SK-N-SH (cell line): ENCODE measurements around the gene FNDC3B. TPM values are rescaled to one million over a fixed set of nuclear protein-coding genes. Genes with fewer than 3 reads are reported as not detected.

Experiments used
- CTCF ChIA-PET: fragments of 300-600, 350-600 bp; formaldehyde crosslinking; extraction: SDS; loops from one replicate; lab custom pipeline; 2021; lab: Yijun Ruan, JAX
- POLR2A ChIA-PET: fragments of 350-600 bp; sonication (Branson Sonifier 250); formaldehyde crosslinking; extraction: SDS; loops from one replicate; lab custom pipeline; 2020; ENCODE audit warnings: antibody characterized with exemption, inconsistent platforms; lab: Yijun Ruan, JAX
- DNase-seq: peaks from one replicate; pipeline ENCODE4 v3.0.0; 2012
- H2AFZ ChIP-seq: fragments of 200-600 bp; sonication (generic); 2 replicates; pipeline ENCODE4 v1.8.1; 2016; ENCODE audit warnings: antibody characterized with exemption, mild to moderate bottlenecking, low read depth
- H3F3A ChIP-seq: fragments of 200-600 bp; sonication (generic); replicated peaks from 2 replicates; pipeline ENCODE3; 2016; ENCODE audit warnings: antibody characterized with exemption, mild to moderate bottlenecking; ENCODE audit not compliant: insufficient read depth
- H3K27ac ChIP-seq, 2 experiments: fragments of 200-500 bp in 1 of 2; fragments of 200-600 bp in 1 of 2; sonication (Bioruptor generic) in 1 of 2; sonication (generic), shearing (Covaris generic) in 1 of 2; 2 replicates each; pipeline versions ENCODE4 v1.5.1 to v1.6.1; 2014 to 2016; ENCODE audit warnings: low read depth in 2 of 2, inconsistent platforms in 1 of 2, low read length in 1 of 2, mild to moderate bottlenecking in 1 of 2, mixed read lengths in 1 of 2
- H3K27me3 ChIP-seq: fragments of 200-600 bp; sonication (generic), shearing (Covaris generic); 2 replicates; pipeline ENCODE4 v1.6.1; 2016; ENCODE audit warnings: mixed run types; ENCODE audit not compliant: insufficient read depth
- H3K36me3 ChIP-seq, 2 experiments: fragments of 200-500 bp in 1 of 2; fragments of 200-600 bp in 1 of 2; sonication (Bioruptor generic) in 1 of 2; sonication (generic) in 1 of 2; replicated peaks in 1 of 2; 2 replicates each; pipeline versions ENCODE3 to v1.5.1; 2014 to 2016; ENCODE audit warnings: low read length in 1 of 2, mild to moderate bottlenecking in 1 of 2; ENCODE audit not compliant: insufficient read depth in 2 of 2, control insufficient read depth in 1 of 2
- H3K4me1 ChIP-seq, 2 experiments: fragments of 200-500 bp in 1 of 2; fragments of 200-600 bp in 1 of 2; sonication (Bioruptor generic) in 1 of 2; sonication (generic), shearing (Covaris generic) in 1 of 2; 2 replicates each; pipeline versions ENCODE4 v1.5.1 to v1.6.1; 2014 to 2016; ENCODE audit warnings: low read depth in 1 of 2, low read length in 1 of 2, mixed run types in 1 of 2; ENCODE audit not compliant: insufficient read depth in 2 of 2, control insufficient read depth in 1 of 2
- H3K4me2 ChIP-seq: fragments of 200-600 bp; sonication (generic), shearing (Covaris generic); 2 replicates; pipeline ENCODE4 v1.6.1; 2017; ENCODE audit warnings: mixed run types
- H3K4me3 ChIP-seq, 2 experiments: fragments of 200-500 bp in 1 of 2; fragments of 200-600 bp in 1 of 2; sonication (Bioruptor generic) in 1 of 2; sonication (generic), shearing (Covaris generic) in 1 of 2; 2 replicates each; pipeline versions ENCODE4 v1.5.1 to v1.8.1; 2014 to 2016; ENCODE audit warnings: low read depth in 2 of 2, inconsistent platforms in 1 of 2, low read length in 1 of 2, mild to moderate bottlenecking in 1 of 2, mixed read lengths in 1 of 2, moderate library complexity in 1 of 2
- H3K79me2 ChIP-seq: fragments of 200-600 bp; sonication (generic); 2 replicates; pipeline ENCODE4 v1.8.1; 2017; ENCODE audit warnings: mild to moderate bottlenecking; ENCODE audit not compliant: insufficient read depth
- H3K9ac ChIP-seq: fragments of 200-600 bp; sonication (generic); 2 replicates; pipeline ENCODE4 v1.6.1; 2017; ENCODE audit warnings: mixed run types
- H3K9me2 ChIP-seq: fragments of 200-600 bp; sonication (generic); 2 replicates; pipeline ENCODE4 v1.6.1; 2017; ENCODE audit warnings: mixed run types
- H3K9me3 ChIP-seq: fragments of 200-600 bp; sonication (generic); 2 replicates; pipeline ENCODE4 v1.6.1; 2017; ENCODE audit warnings: mixed run types, mild to moderate bottlenecking, moderate library complexity
- H4K20me1 ChIP-seq: fragments of 200-600 bp; sonication (generic); 2 replicates; pipeline ENCODE4 v1.6.1; 2017; ENCODE audit warnings: mild to moderate bottlenecking, mixed run types; ENCODE audit not compliant: insufficient read depth
- FOSL2 ChIP-seq: IDR thresholded peaks from 2 replicates; pipeline ENCODE4 v1.4.0; 2012; ENCODE audit warnings: low read depth, mild to moderate bottlenecking, moderate library complexity, borderline replicate concordance
- FOXJ3 ChIP-seq: sonication (generic); formaldehyde crosslinking; IDR thresholded peaks from 2 replicates; pipeline ENCODE4 v1.5.1; 2020; ENCODE audit warnings: mild to moderate bottlenecking, missing genetic modification reagents
- FOXM1 ChIP-seq: IDR thresholded peaks from 2 replicates; pipeline ENCODE4 v1.4.0; 2012; ENCODE audit warnings: low read depth, mild to moderate bottlenecking
- GABPA ChIP-seq: IDR thresholded peaks from 2 replicates; pipeline ENCODE4 v1.4.0; 2012; ENCODE audit warnings: low read depth, mild to moderate bottlenecking
- IRF3 ChIP-seq: fragments of 150-350 bp; IDR thresholded peaks from 2 replicates; pipeline ENCODE4 v1.6.1; 2016; ENCODE audit warnings: mild to moderate bottlenecking, low read depth, low read length
- JUND ChIP-seq: IDR thresholded peaks from 2 replicates; pipeline ENCODE4 v1.4.0; 2012
- MAX ChIP-seq: IDR thresholded peaks from 2 replicates; pipeline ENCODE4 v1.4.0; 2012; ENCODE audit warnings: low read depth
- MEF2A ChIP-seq: IDR thresholded peaks from 2 replicates; pipeline ENCODE4 v1.4.0; 2012; ENCODE audit warnings: low read depth, borderline replicate concordance
- NFIC ChIP-seq: IDR thresholded peaks from 2 replicates; pipeline ENCODE4 v1.4.0; 2012; ENCODE audit warnings: borderline replicate concordance
- PBX3 ChIP-seq: IDR thresholded peaks from 2 replicates; pipeline ENCODE4; 2012
- TAF1 ChIP-seq: IDR thresholded peaks from 2 replicates; pipeline ENCODE4 v1.6.1; 2012; ENCODE audit warnings: low read depth, mild to moderate bottlenecking, low read length, moderate library complexity, borderline replicate concordance
- TCF12 ChIP-seq: IDR thresholded peaks from 2 replicates; pipeline ENCODE4 v1.4.0; 2012
- USF2 ChIP-seq: fragments of 150-350 bp; IDR thresholded peaks from 2 replicates; pipeline ENCODE4 v1.6.1; 2017; ENCODE audit warnings: antibody characterized with exemption, low read length, low read depth, borderline replicate concordance
- ZBTB33 ChIP-seq: IDR thresholded peaks from 2 replicates; pipeline ENCODE4 v1.4.0; 2012; ENCODE audit warnings: low read depth, borderline replicate concordance
- WGBS: methylation state at CpG from one replicate; pipeline ENCODE4 v1.1.6; 2017; ENCODE audit warnings: low lambda C conversion rate; 5-methylcytosine and 5-hydroxymethylcytosine counted together
- polyA plus RNA-seq, 3 experiments: library from polyadenylated mRNA; depleted of rRNA; stranded (reverse); fragments of >200 nt; gene quantifications; 2 replicates each; pipeline ENCODE4 v1.2.3, GENCODE V29; 2012

The FNDC3B gene
- polyA plus RNA-seq, 1 of the 3 experiments (the other 2 are of a cell fraction): 10.4 TPM

GRCh38 chr3:172355836-172356235 is 316.5 kb downstream of the FNDC3B start:
- DNase-seq: no peak
- CTCF ChIA-PET: interaction anchor here (2.1 to 3.9 kb wide), 2 partner anchors 14 to 23 kb away, joined by 9 to 18 read pairs; no protein-coding TSS in a partner anchor

GRCh38 chr3:172356427-172356826 is 317.0 kb downstream of the FNDC3B start:
- Histone ChIP-seq H3K4me3 (no peak overlapping the region), H4K20me1 (peaks cover 17% of the 10 kb centered on the region), H3K36me3 (peaks cover 28 to 57% of the 10 kb centered on the region in 2 experiments), H3K27ac (peak overlapping the region; percentile 58 to 81), H3K9ac (no peak overlapping the region), H3K4me1 (peaks cover 13 to 19% of the 10 kb centered on the region in 2 experiments), H3K27me3 (no peaks in the 10 kb centered on the region), H3K4me2 (peak overlapping the region; percentile 63; the same call in 1 of the 2 replicates), H3F3A (peaks cover 32% of the 10 kb centered on the region), H3K79me2 (peaks cover 15% of the 10 kb centered on the region; the same call in 1 of the 2 replicates), H2AFZ (no peak overlapping the region), H3K9me3 (no peaks in the 10 kb centered on the region), H3K9me2 (no peaks in the 10 kb centered on the region)
- 94% methylated on average over 5 of the region's 5 CpGs for WGBS
- ChIA-PET CTCF (interaction anchor here (1.0 to 3.9 kb wide), 3 partner anchors 15 to 120 kb away, joined by 3 to 18 read pairs (median 9); no protein-coding TSS in a partner anchor), POLR2A (no interaction called here)
- no peak for TF ChIP-seq FOXM1
- no peak for TF ChIP-seq USF2
- no peak for TF ChIP-seq TCF12
- TF ChIP-seq TAF1: no peak
- TF ChIP-seq ZBTB33: no peak
- no peak for DNase-seq

More at GRCh38 chr3:172355836-172356235, 316.5 kb downstream of the FNDC3B start:
- peaks cover 13 to 19% of the 10 kb centered on the region in 2 experiments for H3K4me1 ChIP-seq
- H3K79me2 ChIP-seq: peaks cover 15% of the 10 kb centered on the region; the same call in 1 of the 2 replicates
- peaks cover 32% of the 10 kb centered on the region for H3F3A ChIP-seq
- no peaks in the 10 kb centered on the region for H3K9me2 ChIP-seq
- peak overlapping the region; percentile 63 for H3K4me2 ChIP-seq
- POLR2A ChIA-PET: no interaction called here
- H3K27me3 ChIP-seq: no peaks in the 10 kb centered on the region
- H3K9me3 ChIP-seq: no peaks in the 10 kb centered on the region
- H3K27ac ChIP-seq: peak overlapping the region; percentile 76 to 81
- TF ChIP-seq GABPA (no peak), IRF3 (no peak), NFIC (peak; percentile 87), PBX3 (peak; percentile 84), MAX (peak; percentile 18; the same call in 1 of the 2 replicates), FOSL2 (peak; percentile 59; the same call in 1 of the 2 replicates), FOXJ3 (CRISPR knock-in tag) (no peak), MEF2A (peak; percentile 21; the same call in 1 of the 2 replicates), TCF12 (peak; percentile 50; the same call in 1 of the 2 replicates), JUND (peak; percentile 65)
- TF ChIP-seq, all 33 proteins: peak for 7
- H2AFZ ChIP-seq: no peak overlapping the region
- peaks cover 34 to 57% of the 10 kb centered on the region in 2 experiments for H3K36me3 ChIP-seq
- H4K20me1 ChIP-seq: peaks cover 17% of the 10 kb centered on the region
- no peak overlapping the region for H3K4me3 ChIP-seq
- H3K9ac ChIP-seq: no peak overlapping the region
- 31% methylated on average over 2 of the region's 2 CpGs for WGBS
